Testis (tissue), 3 donors: ENCODE measurements around the gene NTF3. TPM values are rescaled to one million over a fixed set of nuclear protein-coding genes. Genes with fewer than 3 reads are reported as not detected.

Experiments used
- DNase-seq: peaks from one replicate; pipeline ENCODE4 v3.0.0-alpha.2; 2019
- H3K27ac ChIP-seq, 2 donors: fragments of 200-600 bp; sonication (generic); one replicate each; pipeline ENCODE4 v1.5.1; 2019
- H3K27me3 ChIP-seq: fragments of 200-600 bp; sonication (generic); one replicate; pipeline ENCODE4 v1.5.1; 2019
- H3K36me3 ChIP-seq: fragments of 200-600 bp; sonication (generic); one replicate; pipeline ENCODE4 v1.5.1; 2017; ENCODE audit warnings: low read depth; ENCODE audit errors: missing control alignments
- H3K4me1 ChIP-seq: fragments of 200-600 bp; sonication (generic); one replicate; pipeline ENCODE4 v1.5.1; 2019
- H3K4me3 ChIP-seq, 2 donors: fragments of 200-600 bp; sonication (generic); one replicate each; pipeline ENCODE4 v1.5.1; 2017 to 2019
- H3K9me3 ChIP-seq: fragments of 200-600 bp; sonication (generic); one replicate; pipeline ENCODE4 v1.5.1; 2017
- CTCF ChIP-seq, 3 experiments: fragments of 450-650 bp in 2 of 3; fragments of 200-600 bp in 1 of 3; sonication (generic) in 1 of 3; IDR thresholded peaks; one replicate each; pipeline ENCODE4 v1.5.1; 2016 to 2019; ENCODE audit warnings: antibody characterized with exemption in 3 of 3, mild to moderate bottlenecking in 2 of 3, moderate library complexity in 1 of 3
- POLR2A ChIP-seq: fragments of 450-650 bp; IDR thresholded peaks from one replicate; pipeline ENCODE4 v1.6.1; 2017; ENCODE audit warnings: antibody characterized with exemption, mild to moderate bottlenecking, moderate library complexity
- WGBS, 2 donors: methylation state at CpG; one replicate each; pipeline ENCODE4 v1.1.5; 2018; 5-methylcytosine and 5-hydroxymethylcytosine counted together
- intact Hi-C: fragments of 100-400 bp; cut with DNase I; formaldehyde crosslinking; loops from one replicate; pipeline ENCODE4 v1.15.1; 2023; ENCODE audit warnings: low total_unique reads
- polyA plus RNA-seq: library from polyadenylated mRNA; stranded (reverse); fragments of 350-450 nt; fragmentation: Illumina TruSeq; extraction: RNeasy Lipid Tissue Mini Kit (QIAGEN cat#74804); gene quantifications from one replicate; pipeline ENCODE4 v1.2.3, GENCODE V29; 2014; ENCODE audit warnings: low read depth, low replicate concordance; ENCODE audit not compliant: insufficient read depth
- total RNA-seq, 2 donors: library from RNA; depleted of rRNA; stranded (reverse); fragments of >200 nt; gene quantifications; one replicate each; pipeline ENCODE4 v1.2.3, GENCODE V29; 2016

Gene NTF3
- total and polyA plus RNA-seq, 3 donors from 2014 or later, result 1.1 to 2.2 (median 1.4) TPM

GRCh38 chr12:5509557-5509956 is 77.6 kb downstream of the NTF3 start:
- Histone ChIP-seq H3K27ac (no peak overlapping the region), H3K4me1 (peaks cover 20% of the 10 kb centered on the region), H3K27me3 (no peaks in the 10 kb centered on the region), H3K36me3 (no peaks in the 10 kb centered on the region), H3K9me3 (no peaks in the 10 kb centered on the region), H3K4me3 (no peak overlapping the region)
- no peak for DNase-seq
- intact Hi-C loops, result no loop called here
- no peak for TF ChIP-seq CTCF (IDR thresholded peaks at IDR 0.05)
- TF ChIP-seq POLR2A, result no peak
- WGBS, 2 donors, result 86 to 89% methylated on average over 7 of the region's 7 CpGs

GRCh38 chr12:5510251-5510805 is 78.4 kb downstream of the NTF3 start:
- no peaks in the 10 kb centered on the region for H3K36me3 ChIP-seq
- H3K27me3 ChIP-seq, result no peaks in the 10 kb centered on the region
- H3K4me1 ChIP-seq, result peaks cover 20% of the 10 kb centered on the region
- H3K27ac ChIP-seq, result no peak overlapping the region
- no peak overlapping the region for H3K4me3 ChIP-seq
- H3K9me3 ChIP-seq, result no peaks in the 10 kb centered on the region
- intact Hi-C loops, result no loop called here
- 81 to 83% methylated on average over 8 to 9 of the region's 9 CpGs for WGBS, 2 donors
- no peak for DNase-seq
- TF ChIP-seq CTCF (IDR thresholded peaks at IDR 0.05) (no peak), POLR2A (no peak)

GRCh38 chr12:5511256-5511643 is 79.3 kb downstream of the NTF3 start:
- 34 to 51% methylated on average over 6 of the region's 6 CpGs for WGBS, 2 donors
- Histone ChIP-seq H3K4me1 (peaks cover 20% of the 10 kb centered on the region), H3K27me3 (no peaks in the 10 kb centered on the region), H3K4me3 (no peak overlapping the region), H3K27ac (no peak overlapping the region), H3K9me3 (no peaks in the 10 kb centered on the region), H3K36me3 (no peaks in the 10 kb centered on the region)
- TF ChIP-seq POLR2A, result no peak
- no peak for TF ChIP-seq CTCF (IDR thresholded peaks at IDR 0.05)
- intact Hi-C loops, result no loop called here
- no peak for DNase-seq

- H3K36me3 ChIP-seq, result no peaks in the 10 kb centered on the region
- no peaks in the 10 kb centered on the region for H3K9me3 ChIP-seq
- peak; percentile 77 for DNase-seq
- H3K4me1 ChIP-seq, result peaks cover 20% of the 10 kb centered on the region
- H3K4me3 ChIP-seq, result no peak overlapping the region
- no peak overlapping the region for H3K27ac ChIP-seq
- intact Hi-C loops, result no loop called here
- WGBS, 2 donors, result 26 to 32% methylated on average over 28 to 36 of the region's 36 CpGs
- no peaks in the 10 kb centered on the region for H3K27me3 ChIP-seq
- TF ChIP-seq POLR2A (no peak), CTCF (IDR thresholded peaks at IDR 0.05) (peak in 2 of 3 experiments; percentile 32 to 33)
Measured at GRCh38 chr12:5511644-5512600, 80.0 kb downstream of the NTF3 start.
